Epidermal melanocyte (primary cell): ENCODE data around the gene SLC34A3.
A peak's percentile ranks its signal among the peaks of the same experiment; 100 is the strongest.

Experiments used
- DNase-seq: peaks from one replicate; pipeline ENCODE4 v3.0.0; 2011; ENCODE audit warnings: low spot score; ENCODE audit not compliant: insufficient read length

Gene SLC34A3

GRCh38 chr9:137230705-137231371 is at the start of gene SLC34A3:
SLC34A3 (plus strand) TSS chr9:137230901; CDS start chr9:137231703, 802 bp downstream.
- DNase-seq = no peak

- no peak for DNase-seq
Measured at GRCh38 chr9:137181680-137182079, 49.0 kb upstream of the SLC34A3 start.

- no peak for DNase-seq
Measured at GRCh38 chr9:137182836-137183235, 47.9 kb upstream of the SLC34A3 start.

GRCh38 chr9:137183980-137184595 is 46.6 kb upstream of the SLC34A3 start:
- no peak for DNase-seq

GRCh38 chr9:137184881-137185660 is 45.6 kb upstream of the SLC34A3 start:
- no peak for DNase-seq

- DNase-seq = no peak
Measured at GRCh38 chr9:137185921-137186320, 44.8 kb upstream of the SLC34A3 start.

GRCh38 chr9:137186385-137186784 is 44.3 kb upstream of the SLC34A3 start:
- no peak for DNase-seq

- DNase-seq = no peak
Measured at GRCh38 chr9:137187386-137187785, 43.3 kb upstream of the SLC34A3 start.

- no peak for DNase-seq
Measured at GRCh38 chr9:137188086-137188489, 42.6 kb upstream of the SLC34A3 start.

- peak; percentile 90 for DNase-seq
Measured at GRCh38 chr9:137188490-137189296, 42.0 kb upstream of the SLC34A3 start, which contains the start of the genes ANAPC2 and SSNA1. ANAPC2 (minus strand) TSS chr9:137188560; CDS start chr9:137188532, 28 bp downstream. SSNA1 (plus strand) TSS chr9:137188676; CDS start chr9:137188727, 51 bp downstream.

- DNase-seq = no peak
Measured at GRCh38 chr9:137189297-137190295, 41.1 kb upstream of the SLC34A3 start.

GRCh38 chr9:137190315-137190856 is 40.3 kb upstream of the SLC34A3 start:
- no peak for DNase-seq

- DNase-seq = no peak
Measured at GRCh38 chr9:137191245-137191644, 39.5 kb upstream of the SLC34A3 start.

GRCh38 chr9:137191691-137192447 is 38.8 kb upstream of the SLC34A3 start:
- no peak for DNase-seq

- no peak for DNase-seq
Measured at GRCh38 chr9:137192448-137192780, 38.3 kb upstream of the SLC34A3 start.

GRCh38 chr9:137192859-137193258 is 37.8 kb upstream of the SLC34A3 start:
- no peak for DNase-seq

GRCh38 chr9:137193771-137194170 is 36.9 kb upstream of the SLC34A3 start:
- no peak for DNase-seq

GRCh38 chr9:137194388-137194787 is 36.3 kb upstream of the SLC34A3 start:
- DNase-seq = no peak

GRCh38 chr9:137194909-137195308 is 35.8 kb upstream of the SLC34A3 start:
- DNase-seq = no peak
